IPS DF 6.9 (cell line): Measurements from ENCODE around the gene ENPP4.

Experiments used
- DNase-seq: peaks from one replicate; pipeline ENCODE4 v3.0.0-alpha.2; 2013; ENCODE audit warnings: low read depth, low spot score
- H3K27ac ChIP-seq: one replicate; pipeline ENCODE4 v1.5.1; 2013; ENCODE audit warnings: low read length, control low read depth
- H3K27me3 ChIP-seq: 2 replicates; pipeline ENCODE4 v1.6.1; 2013; ENCODE audit warnings: mild to moderate bottlenecking, low read length; ENCODE audit not compliant: control insufficient read depth, insufficient read depth
- H3K36me3 ChIP-seq: 2 replicates; pipeline ENCODE4 v1.6.1; 2013; ENCODE audit warnings: low read length; ENCODE audit not compliant: control insufficient read depth, insufficient read depth
- H3K4me1 ChIP-seq: 2 replicates; pipeline ENCODE4 v1.6.1; 2013; ENCODE audit warnings: low read length; ENCODE audit not compliant: control insufficient read depth, insufficient read depth
- H3K4me3 ChIP-seq: 2 replicates; pipeline ENCODE4 v1.5.1; 2013; ENCODE audit warnings: mild to moderate bottlenecking, low read length
- H3K9me3 ChIP-seq: 2 replicates; pipeline ENCODE4 v1.6.1; 2013; ENCODE audit warnings: low read length, inconsistent platforms; ENCODE audit not compliant: control insufficient read depth, insufficient read depth
- WGBS: extraction: QIAGEN DNeasy Blood & Tissue Kit; methylation state at CpG from one replicate; pipeline ENCODE4 v1.1.7; 2013; ENCODE audit warnings: mixed read lengths, missing lambda C conversion rate; ENCODE audit not compliant: insufficient read length, insufficient coverage; 5-methylcytosine and 5-hydroxymethylcytosine counted together

Gene ENPP4

GRCh38 chr6:46160102-46160501 lies 30.3 kb downstream of the ENPP4 start:
- H3K9me3 ChIP-seq = no peaks in the 10 kb centered on the region
- WGBS = no CpG with 5 or more reads among the region's 5 CpGs
- no peaks in the 10 kb centered on the region for H3K4me1 ChIP-seq
- DNase-seq = no peak
- no peaks in the 10 kb centered on the region for H3K36me3 ChIP-seq
- no peaks in the 10 kb centered on the region for H3K27me3 ChIP-seq
- no peak overlapping the region for H3K27ac ChIP-seq
- no peak overlapping the region for H3K4me3 ChIP-seq

GRCh38 chr6:46170357-46171289 lies 40.8 kb downstream of the ENPP4 start, which contains the start of gene ENPP5:
Gene ENPP5 (minus strand): TSS chr6:46170980. CDS start chr6:46168262, 2,718 bp downstream.
- Histone ChIP-seq H3K27me3 (peaks cover 1% of the 10 kb centered on the region; the same call in 1 of the 2 replicates), H3K4me3 (peak within 1 kb of the TSS; percentile 86; the same call in 1 of the 2 replicates), H3K27ac (no peak within 1 kb of the TSS), H3K36me3 (no peaks in the 10 kb centered on the region), H3K4me1 (no peaks in the 10 kb centered on the region), H3K9me3 (no peaks in the 10 kb centered on the region)
- DNase-seq = peak; percentile 87
- no CpG with 5 or more reads among the region's 49 CpGs for WGBS

GRCh38 chr6:46172176-46172575 lies 42.4 kb downstream of the ENPP4 start:
- no CpG with 5 or more reads among the region's 4 CpGs for WGBS

DNA sequence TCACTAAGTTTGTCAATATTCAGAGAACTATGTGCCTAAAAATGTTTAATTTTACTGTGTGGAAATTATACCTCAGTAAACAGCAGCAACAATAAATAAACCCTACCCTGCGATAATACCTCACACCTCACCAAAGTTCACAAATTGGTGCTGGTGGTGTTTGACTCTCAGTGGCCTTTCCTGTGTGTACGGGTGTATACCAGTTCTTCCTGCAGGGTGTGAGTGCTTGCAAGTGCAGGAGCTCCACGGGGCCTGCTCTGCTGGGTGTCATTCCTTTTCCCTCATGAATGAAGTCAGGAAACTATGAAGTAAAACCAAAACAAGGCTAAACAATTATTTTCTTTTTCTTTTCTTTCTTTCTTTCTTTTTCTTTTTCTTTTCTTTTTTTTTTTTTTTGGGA lies 45.1 kb downstream of the ENPP4 start:
- H3K4me3 ChIP-seq = no peak overlapping the region
- no peaks in the 10 kb centered on the region for H3K36me3 ChIP-seq
- H3K4me1 ChIP-seq = no peaks in the 10 kb centered on the region
- H3K9me3 ChIP-seq = no peaks in the 10 kb centered on the region
- no peak for DNase-seq
- no CpG with 5 or more reads among the region's 3 CpGs for WGBS
- no peaks in the 10 kb centered on the region for H3K27me3 ChIP-seq
- no peak overlapping the region for H3K27ac ChIP-seq

More at GRCh38 chr6:46172176-46172575, 42.4 kb downstream of the ENPP4 start:
- no peaks in the 10 kb centered on the region for H3K4me1 ChIP-seq
- H3K27ac ChIP-seq = no peak overlapping the region
- H3K9me3 ChIP-seq = no peaks in the 10 kb centered on the region
- no peak for DNase-seq
- peaks cover 1% of the 10 kb centered on the region; the same call in 1 of the 2 replicates for H3K27me3 ChIP-seq
- H3K36me3 ChIP-seq = no peaks in the 10 kb centered on the region
- no peak overlapping the region for H3K4me3 ChIP-seq

DNA sequence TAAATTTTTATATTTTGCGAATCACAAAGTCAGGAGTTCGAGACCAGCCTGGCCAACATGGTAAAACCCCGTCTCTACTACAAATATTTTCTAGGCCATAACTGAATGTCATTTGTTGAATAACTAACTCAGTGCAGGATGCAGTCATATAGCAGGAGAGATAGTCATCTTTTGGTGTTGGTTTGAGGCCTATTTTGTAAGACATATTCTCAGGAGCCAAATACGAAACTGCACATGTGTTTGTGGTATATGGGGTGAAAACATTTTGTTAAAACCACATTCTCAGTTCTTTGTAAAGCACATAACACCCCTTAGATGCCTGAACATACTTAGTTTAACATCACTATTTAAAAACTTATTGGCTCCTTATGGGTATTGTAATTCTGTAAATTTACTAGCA lies 45.7 kb downstream of the ENPP4 start:
- Histone ChIP-seq H3K27ac (no peak overlapping the region), H3K36me3 (no peaks in the 10 kb centered on the region), H3K4me1 (no peaks in the 10 kb centered on the region), H3K4me3 (no peak overlapping the region), H3K27me3 (no peaks in the 10 kb centered on the region), H3K9me3 (no peaks in the 10 kb centered on the region)
- DNase-seq = no peak
- no CpG with 5 or more reads among the region's 4 CpGs for WGBS

DNA sequence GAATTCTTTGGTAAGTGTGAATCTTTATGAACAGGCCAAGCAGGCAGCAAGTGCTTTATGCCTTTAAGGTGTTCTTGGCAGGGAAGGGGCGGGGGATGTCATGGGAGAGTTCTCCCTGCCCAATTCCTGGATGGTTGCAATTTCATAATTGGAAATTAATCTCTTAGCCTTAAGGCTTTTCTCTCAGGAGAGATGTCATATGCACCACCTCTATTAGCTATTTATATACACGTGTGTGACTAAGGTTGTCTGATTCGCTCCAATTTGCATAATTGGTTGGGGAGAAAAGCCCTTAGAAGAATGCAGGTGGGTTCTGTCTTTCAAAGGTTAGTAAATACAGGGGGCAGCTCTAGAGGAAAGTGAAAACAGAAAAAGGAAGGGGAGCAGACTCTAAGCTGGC lies 46.2 kb downstream of the ENPP4 start:
- no peak for DNase-seq
- Histone ChIP-seq H3K9me3 (no peaks in the 10 kb centered on the region), H3K27me3 (no peaks in the 10 kb centered on the region), H3K27ac (no peak overlapping the region), H3K36me3 (no peaks in the 10 kb centered on the region), H3K4me1 (no peaks in the 10 kb centered on the region), H3K4me3 (no peak overlapping the region)
- WGBS = no CpG with 5 or more reads among the region's 3 CpGs

GRCh38 chr6:46184114-46184513 lies 54.3 kb downstream of the ENPP4 start:
- Histone ChIP-seq H3K27me3 (no peaks in the 10 kb centered on the region), H3K36me3 (no peaks in the 10 kb centered on the region), H3K27ac (no peak overlapping the region), H3K9me3 (no peaks in the 10 kb centered on the region), H3K4me1 (no peaks in the 10 kb centered on the region), H3K4me3 (no peak overlapping the region)
- no peak for DNase-seq
- no CpG with 5 or more reads among the region's 4 CpGs for WGBS

DNA sequence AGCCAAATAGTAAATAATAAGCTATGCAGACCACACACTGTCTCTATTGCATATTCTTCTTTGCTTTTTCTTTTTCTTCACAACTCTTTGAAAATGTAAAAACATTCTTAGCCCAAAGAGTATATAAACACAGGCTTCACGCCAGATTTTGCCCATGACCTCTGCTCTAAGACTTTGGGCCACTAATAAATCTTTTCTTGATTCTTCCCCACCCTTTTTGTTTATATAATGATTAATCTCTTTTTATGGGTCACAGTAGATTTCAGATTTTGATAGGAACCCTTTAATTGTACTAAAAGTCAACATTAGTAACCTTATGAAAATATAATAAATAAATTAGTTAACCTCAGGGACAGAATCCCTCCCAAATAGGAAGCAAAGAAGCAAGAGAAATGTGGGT lies 56.8 kb downstream of the ENPP4 start:
- H3K36me3 ChIP-seq = no peaks in the 10 kb centered on the region
- no CpG with 5 or more reads among the region's 1 CpG for WGBS
- H3K27me3 ChIP-seq = no peaks in the 10 kb centered on the region; the same call in 1 of the 2 replicates

GRCh38 chr6:46189726-46190125 lies 59.9 kb downstream of the ENPP4 start:
- Histone ChIP-seq H3K4me1 (no peaks in the 10 kb centered on the region), H3K27ac (no peak overlapping the region), H3K9me3 (no peaks in the 10 kb centered on the region), H3K4me3 (no peak overlapping the region), H3K36me3 (no peaks in the 10 kb centered on the region), H3K27me3 (no peaks in the 10 kb centered on the region; the same call in 1 of the 2 replicates)
- no peak for DNase-seq
- WGBS = no CpG with 5 or more reads among the region's 4 CpGs

More for the DNA sequence above, 56.8 kb downstream of the ENPP4 start:
- no peaks in the 10 kb centered on the region for H3K9me3 ChIP-seq
- DNase-seq = no peak
- no peak overlapping the region for H3K4me3 ChIP-seq
- no peaks in the 10 kb centered on the region for H3K4me1 ChIP-seq
- no peak overlapping the region for H3K27ac ChIP-seq

GRCh38 chr6:46190889-46191288 lies 61.1 kb downstream of the ENPP4 start:
- Histone ChIP-seq H3K27ac (no peak overlapping the region), H3K27me3 (no peaks in the 10 kb centered on the region; the same call in 1 of the 2 replicates), H3K9me3 (no peaks in the 10 kb centered on the region), H3K36me3 (no peaks in the 10 kb centered on the region), H3K4me1 (no peaks in the 10 kb centered on the region), H3K4me3 (no peak overlapping the region)
- no peak for DNase-seq
- WGBS = no CpG with 5 or more reads among the region's 4 CpGs
